ENCODE measurements around the gene PLCL1. TPM values are rescaled to one million over a fixed set of nuclear protein-coding genes. Genes with fewer than 3 reads are reported as not detected.

The PLCL1 gene
- total and polyA plus RNA-seq, 2 experiments from 2014 or later = 0.80 to 2.3 TPM

GRCh38 chr2:198006733-198007132 is 202.3 kb downstream of the PLCL1 start:
- no peaks in the 10 kb centered on the region for H3F3A ChIP-seq (ENCODE audit: insufficient read depth)
- no peak overlapping the region for H2AFZ ChIP-seq
- no peaks in the 10 kb centered on the region for H3K27me3 ChIP-seq (replicated peaks; ENCODE audit: insufficient read depth)
- H3K4me2 ChIP-seq (ENCODE audit: unreplicated experiment) = no peak overlapping the region
- peaks cover 10% of the 10 kb centered on the region; the same call in 1 of the 2 replicates for H3K4me1 ChIP-seq (ENCODE audit: insufficient read depth)
- no peaks in the 10 kb centered on the region for H3K9me3 ChIP-seq (ENCODE audit: low read depth)
- H3K9ac ChIP-seq = no peak overlapping the region
- WGBS, 2 experiments (ENCODE audit: low coverage in 1 of 2, low lambda C conversion rate in 2 of 2, missing lambda C conversion rate in 2 of 2) = 95 to 97% methylated on average over 1 of the region's 1 CpG
- H4K20me1 ChIP-seq (ENCODE audit: insufficient read depth) = no peaks in the 10 kb centered on the region
- H3K27ac ChIP-seq = no peak overlapping the region
- no peaks in the 10 kb centered on the region for H3K79me2 ChIP-seq (ENCODE audit: insufficient read depth)
- DNase-seq = no peak
- TF ChIP-seq EZH2 (IDR thresholded peaks at IDR 0.05; ENCODE audit: insufficient read depth, poor library complexity, severe bottlenecking) = no peak
- H3K36me3 ChIP-seq (ENCODE audit: low read depth) = no peaks in the 10 kb centered on the region
- in situ Hi-C loops (cut with MboI) = no loop called here
- 0 out of 2 replicates have a peak, but pooled peaks cover 2% of the 10 kb centered on the region for H3K9me2 ChIP-seq (ENCODE audit: insufficient read depth)
- no peak overlapping the region for H3K4me3 ChIP-seq

- H3K9me3 ChIP-seq (ENCODE audit: low read depth) = no peaks in the 10 kb centered on the region
- no peak overlapping the region for H2AFZ ChIP-seq
- no peak overlapping the region for H3K4me2 ChIP-seq (ENCODE audit: unreplicated experiment)
- no peaks in the 10 kb centered on the region for H3K27me3 ChIP-seq (replicated peaks; ENCODE audit: insufficient read depth)
- no peaks in the 10 kb centered on the region for H3K79me2 ChIP-seq (ENCODE audit: insufficient read depth)
- DNase-seq = no peak
- 97% methylated on average over 3 of the region's 3 CpGs for WGBS, 2 experiments (ENCODE audit: low coverage in 1 of 2, low lambda C conversion rate in 2 of 2, missing lambda C conversion rate in 2 of 2)
- no peak for TF ChIP-seq EZH2 (IDR thresholded peaks at IDR 0.05; ENCODE audit: insufficient read depth, poor library complexity, severe bottlenecking)
- TF ChIP-seq EZH2phosphoT487 (IDR thresholded peaks at IDR 0.05; ENCODE audit: insufficient read depth, low read depth) = no peak
- H3F3A ChIP-seq (ENCODE audit: insufficient read depth) = no peaks in the 10 kb centered on the region
- peaks cover 10% of the 10 kb centered on the region; the same call in 1 of the 2 replicates for H3K4me1 ChIP-seq (ENCODE audit: insufficient read depth)
- 0 out of 2 replicates have a peak, but pooled peaks cover 2% of the 10 kb centered on the region for H3K9me2 ChIP-seq (ENCODE audit: insufficient read depth)
- no peak overlapping the region for H3K9ac ChIP-seq
- no peak overlapping the region for H3K4me3 ChIP-seq
- in situ Hi-C loops (cut with MboI) = no loop called here
- no peaks in the 10 kb centered on the region for H3K36me3 ChIP-seq (ENCODE audit: low read depth)
- no peak overlapping the region for H3K27ac ChIP-seq
- H4K20me1 ChIP-seq (ENCODE audit: insufficient read depth) = no peaks in the 10 kb centered on the region
Observed at GRCh38 chr2:198008230-198008629, 203.8 kb downstream of the PLCL1 start.

GRCh38 chr2:198012025-198012424 is 207.6 kb downstream of the PLCL1 start:
- H3K9me3 ChIP-seq (ENCODE audit: low read depth) = no peaks in the 10 kb centered on the region
- no peaks in the 10 kb centered on the region for H4K20me1 ChIP-seq (ENCODE audit: insufficient read depth)
- no peaks in the 10 kb centered on the region for H3F3A ChIP-seq (ENCODE audit: insufficient read depth)
- no peaks in the 10 kb centered on the region for H3K79me2 ChIP-seq (ENCODE audit: insufficient read depth)
- 0 out of 2 replicates have a peak, but pooled peaks cover 2% of the 10 kb centered on the region for H3K9me2 ChIP-seq (ENCODE audit: insufficient read depth)
- H3K27ac ChIP-seq = no peak overlapping the region
- no peak overlapping the region for H2AFZ ChIP-seq
- H3K4me2 ChIP-seq (ENCODE audit: unreplicated experiment) = no peak overlapping the region
- in situ Hi-C loops (cut with MboI) = no loop called here
- no peaks in the 10 kb centered on the region for H3K36me3 ChIP-seq (ENCODE audit: low read depth)
- no peaks in the 10 kb centered on the region for H3K27me3 ChIP-seq (replicated peaks; ENCODE audit: insufficient read depth)
- no peaks in the 10 kb centered on the region for H3K4me1 ChIP-seq (ENCODE audit: insufficient read depth)
- H3K4me3 ChIP-seq = no peak overlapping the region
- DNase-seq = no peak
- no peak overlapping the region for H3K9ac ChIP-seq
- TF ChIP-seq EZH2phosphoT487 (IDR thresholded peaks at IDR 0.05; ENCODE audit: insufficient read depth, low read depth) (no peak), EZH2 (IDR thresholded peaks at IDR 0.05; ENCODE audit: insufficient read depth, poor library complexity, severe bottlenecking) (no peak)

GRCh38 chr2:198016243-198016642 is 211.8 kb downstream of the PLCL1 start:
- H2AFZ ChIP-seq = no peak overlapping the region
- no peaks in the 10 kb centered on the region for H3K9me2 ChIP-seq (ENCODE audit: insufficient read depth)
- H3K27ac ChIP-seq = no peak overlapping the region
- H3K27me3 ChIP-seq (replicated peaks; ENCODE audit: insufficient read depth) = no peaks in the 10 kb centered on the region
- no peaks in the 10 kb centered on the region for H4K20me1 ChIP-seq (ENCODE audit: insufficient read depth)
- H3K4me2 ChIP-seq (ENCODE audit: unreplicated experiment) = no peak overlapping the region
- H3K79me2 ChIP-seq (ENCODE audit: insufficient read depth) = no peaks in the 10 kb centered on the region
- H3K9ac ChIP-seq = no peak overlapping the region
- no peak for TF ChIP-seq EZH2phosphoT487 (IDR thresholded peaks at IDR 0.05; ENCODE audit: insufficient read depth, low read depth)
- TF ChIP-seq EZH2 (IDR thresholded peaks at IDR 0.05; ENCODE audit: insufficient read depth, poor library complexity, severe bottlenecking) = no peak
- in situ Hi-C loops (cut with MboI) = no loop called here
- no peaks in the 10 kb centered on the region for H3K9me3 ChIP-seq (ENCODE audit: low read depth)
- 59 to 61% methylated on average over 4 of the region's 4 CpGs for whole genome bisulfite sequencing, 2 experiments (ENCODE audit: low coverage in 1 of 2, low lambda C conversion rate in 2 of 2, missing lambda C conversion rate in 2 of 2)
- no peaks in the 10 kb centered on the region for H3K4me1 ChIP-seq (ENCODE audit: insufficient read depth)
- no peaks in the 10 kb centered on the region for H3F3A ChIP-seq (ENCODE audit: insufficient read depth)
- DNase-seq = no peak
- no peak overlapping the region for H3K4me3 ChIP-seq
- H3K36me3 ChIP-seq (ENCODE audit: low read depth) = no peaks in the 10 kb centered on the region

GRCh38 chr2:198017068-198017467 is 212.7 kb downstream of the PLCL1 start:
- no peaks in the 10 kb centered on the region for H3K27me3 ChIP-seq (replicated peaks; ENCODE audit: insufficient read depth)
- DNase-seq = no peak
- H3K4me2 ChIP-seq (ENCODE audit: unreplicated experiment) = no peak overlapping the region
- H4K20me1 ChIP-seq (ENCODE audit: insufficient read depth) = no peaks in the 10 kb centered on the region
- H3K36me3 ChIP-seq (ENCODE audit: low read depth) = no peaks in the 10 kb centered on the region
- H3K9me3 ChIP-seq (ENCODE audit: low read depth) = no peaks in the 10 kb centered on the region
- H3K9me2 ChIP-seq (ENCODE audit: insufficient read depth) = no peaks in the 10 kb centered on the region
- no peaks in the 10 kb centered on the region for H3K4me1 ChIP-seq (ENCODE audit: insufficient read depth)
- TF ChIP-seq EZH2 (IDR thresholded peaks at IDR 0.05; ENCODE audit: insufficient read depth, poor library complexity, severe bottlenecking) = no peak
- TF ChIP-seq EZH2phosphoT487 (IDR thresholded peaks at IDR 0.05; ENCODE audit: insufficient read depth, low read depth) = no peak
- 35 to 42% methylated on average over 2 of the region's 2 CpGs for WGBS, 2 experiments (ENCODE audit: low coverage in 1 of 2, low lambda C conversion rate in 2 of 2, missing lambda C conversion rate in 2 of 2)
- H2AFZ ChIP-seq = no peak overlapping the region
- no peak overlapping the region for H3K4me3 ChIP-seq
- in situ Hi-C loops (cut with MboI) = no loop called here
- H3K27ac ChIP-seq = no peak overlapping the region
- H3F3A ChIP-seq (ENCODE audit: insufficient read depth) = no peaks in the 10 kb centered on the region
- no peaks in the 10 kb centered on the region for H3K79me2 ChIP-seq (ENCODE audit: insufficient read depth)
- no peak overlapping the region for H3K9ac ChIP-seq

Measured in GM23248 (cell line).